ENCODE results near the gene BCAT1.
"Not testable (repeated sequence)": the region's sequence is repeated elsewhere in the genome, so short reads cannot be mapped to it uniquely, and the experiment has no call there.

Gene BCAT1

DNA sequence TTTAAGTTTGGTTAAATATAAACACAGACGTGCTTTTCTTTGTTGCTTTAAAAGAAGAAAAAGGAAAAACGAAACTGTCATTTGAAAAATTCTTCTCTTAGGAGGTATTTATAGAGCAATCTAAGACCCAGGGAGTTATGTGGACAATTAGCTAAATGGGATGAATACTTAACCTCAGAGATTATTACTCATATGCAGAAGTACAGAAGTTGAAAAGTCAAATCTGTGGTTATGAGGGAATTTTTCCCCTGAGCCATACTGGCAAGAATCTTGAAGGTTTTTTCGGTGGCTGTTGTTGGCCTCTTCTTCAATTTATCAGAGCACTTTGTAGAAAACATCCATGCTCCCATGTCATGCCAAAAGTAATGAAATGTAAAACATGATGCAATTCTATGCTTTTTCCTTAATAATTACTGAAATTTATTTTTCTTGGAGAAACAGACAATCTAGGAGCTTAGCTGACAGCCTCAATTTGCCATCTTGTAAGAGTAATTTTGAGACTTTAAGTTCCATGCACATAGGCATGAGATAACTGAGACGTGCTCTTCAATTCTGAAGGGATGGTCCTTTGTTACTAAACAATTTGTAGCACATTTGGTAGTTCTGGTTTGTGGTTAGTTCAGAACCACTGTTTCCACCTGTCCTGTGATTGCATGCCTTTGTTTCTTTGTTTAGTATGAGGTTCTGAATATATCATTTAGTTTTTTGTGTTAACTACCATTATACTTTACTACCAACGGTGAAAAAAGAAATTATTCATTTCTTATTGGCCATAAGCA lies 126.6 kb downstream of the BCAT1 start:
- H3K9ac ChIP-seq (ENCODE audit: low read depth in 1 of 2, low read length in 2 of 2), result no peak overlapping the region
- H3K4me1 ChIP-seq (ENCODE audit: control insufficient read depth in 1 of 2, insufficient read depth in 2 of 2, low read length in 2 of 2), result peaks cover 5% of the 10 kb centered on the region in 2 donors
- no peaks in the 10 kb centered on the region for H3K9me3 ChIP-seq (ENCODE audit: control insufficient read depth in 1 of 2, low read length in 2 of 2)
- no peaks in the 10 kb centered on the region for H3K36me3 ChIP-seq (ENCODE audit: control insufficient read depth in 1 of 2, insufficient read depth in 2 of 2, low read length in 2 of 2)
- no peak overlapping the region for H3K4me3 ChIP-seq (ENCODE audit: low read depth in 1 of 2, low read length in 2 of 2)
- no peak overlapping the region for H3K27ac ChIP-seq (ENCODE audit: low read depth, low read length)
- H3K27me3 ChIP-seq (ENCODE audit: control insufficient read depth in 1 of 2, insufficient read depth in 2 of 2, low read length in 2 of 2), result no peaks in the 10 kb centered on the region

DNA sequence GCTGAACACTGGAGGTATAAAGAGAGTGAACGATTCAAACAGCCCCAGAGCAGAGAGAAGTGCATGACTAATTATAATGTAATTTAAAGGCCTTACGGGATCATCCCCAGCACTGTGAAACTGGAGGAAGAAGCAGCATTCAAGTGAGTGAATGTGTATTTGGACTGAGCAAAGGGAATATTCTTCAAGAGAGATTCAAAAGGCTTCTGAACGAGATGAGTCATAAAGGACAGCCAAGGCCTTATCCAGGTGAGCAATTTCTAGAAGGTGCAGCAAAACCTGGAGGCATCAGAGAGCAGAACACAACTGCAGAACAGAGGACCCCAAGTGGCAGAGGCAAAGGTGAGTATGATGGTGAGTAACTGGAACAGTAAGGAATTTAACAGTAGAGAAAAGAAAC lies 127.2 kb downstream of the BCAT1 start:
- no peak overlapping the region for H3K4me3 ChIP-seq (ENCODE audit: low read depth in 1 of 2, low read length in 2 of 2)
- no peak overlapping the region for H3K9ac ChIP-seq (ENCODE audit: low read depth in 1 of 2, low read length in 2 of 2)
- no peaks in the 10 kb centered on the region for H3K36me3 ChIP-seq (ENCODE audit: control insufficient read depth in 1 of 2, insufficient read depth in 2 of 2, low read length in 2 of 2)
- H3K9me3 ChIP-seq (ENCODE audit: control insufficient read depth in 1 of 2, low read length in 2 of 2), result no peaks in the 10 kb centered on the region
- peaks cover 5% of the 10 kb centered on the region in 2 donors for H3K4me1 ChIP-seq (ENCODE audit: control insufficient read depth in 1 of 2, insufficient read depth in 2 of 2, low read length in 2 of 2)
- H3K27ac ChIP-seq (ENCODE audit: low read depth, low read length), result no peak overlapping the region
- no peaks in the 10 kb centered on the region for H3K27me3 ChIP-seq (ENCODE audit: control insufficient read depth in 1 of 2, insufficient read depth in 2 of 2, low read length in 2 of 2)

DNA sequence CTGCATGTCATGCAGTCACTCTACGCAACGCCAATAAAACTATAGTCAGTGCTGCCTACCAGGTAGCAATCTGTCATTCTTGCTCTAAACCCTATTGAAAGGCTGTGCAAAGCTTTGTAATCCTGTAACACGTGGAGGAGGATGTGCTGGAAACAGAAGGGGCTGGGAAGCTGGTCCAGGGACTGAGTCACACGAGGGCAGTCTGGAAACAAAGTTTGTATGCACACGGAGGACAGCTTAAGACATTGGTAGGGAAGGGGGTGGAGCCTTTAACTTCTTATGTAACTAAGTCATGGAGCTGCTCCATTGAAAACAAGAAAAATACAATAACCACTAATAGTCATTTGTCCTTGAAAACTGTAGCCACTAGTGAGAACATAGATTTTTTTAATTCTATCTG lies 128.0 kb downstream of the BCAT1 start:
- H3K9me3 ChIP-seq (ENCODE audit: control insufficient read depth in 1 of 2, low read length in 2 of 2), result no peaks in the 10 kb centered on the region
- peaks cover 5% of the 10 kb centered on the region in 2 donors for H3K4me1 ChIP-seq (ENCODE audit: control insufficient read depth in 1 of 2, insufficient read depth in 2 of 2, low read length in 2 of 2)
- no peak overlapping the region for H3K9ac ChIP-seq (ENCODE audit: low read depth in 1 of 2, low read length in 2 of 2)
- H3K27ac ChIP-seq (ENCODE audit: low read depth, low read length), result no peak overlapping the region
- H3K4me3 ChIP-seq (ENCODE audit: low read depth in 1 of 2, low read length in 2 of 2), result no peak overlapping the region
- H3K27me3 ChIP-seq (ENCODE audit: control insufficient read depth in 1 of 2, insufficient read depth in 2 of 2, low read length in 2 of 2), result no peaks in the 10 kb centered on the region
- H3K36me3 ChIP-seq (ENCODE audit: control insufficient read depth in 1 of 2, insufficient read depth in 2 of 2, low read length in 2 of 2), result no peaks in the 10 kb centered on the region

DNA sequence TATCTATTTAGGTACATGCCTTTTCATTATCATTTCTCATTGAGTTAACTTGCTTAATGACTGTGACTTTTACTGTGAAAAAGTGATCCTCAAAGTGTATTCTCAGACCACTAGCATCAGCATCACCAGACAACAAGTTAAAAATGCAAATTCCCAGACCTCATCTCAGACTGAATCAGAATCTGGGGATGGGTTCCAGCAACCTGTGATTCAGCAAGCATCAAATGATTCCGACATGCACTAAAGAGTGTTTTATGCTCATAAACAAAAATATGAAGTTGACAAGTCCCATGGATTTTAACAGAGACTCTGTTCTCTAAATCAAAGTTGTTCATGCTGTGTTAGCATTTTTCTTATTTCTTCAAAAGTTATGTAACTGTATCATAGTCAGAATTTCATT lies 130.6 kb downstream of the BCAT1 start:
- no peak overlapping the region for H3K9ac ChIP-seq (ENCODE audit: low read depth in 1 of 2, low read length in 2 of 2)
- no peak overlapping the region for H3K27ac ChIP-seq (ENCODE audit: low read depth, low read length)
- H3K36me3 ChIP-seq (ENCODE audit: control insufficient read depth in 1 of 2, insufficient read depth in 2 of 2, low read length in 2 of 2), result no peaks in the 10 kb centered on the region
- peaks cover 8 to 11% of the 10 kb centered on the region in 2 donors for H3K4me1 ChIP-seq (ENCODE audit: control insufficient read depth in 1 of 2, insufficient read depth in 2 of 2, low read length in 2 of 2)
- H3K4me3 ChIP-seq (ENCODE audit: low read depth in 1 of 2, low read length in 2 of 2), result no peak overlapping the region
- no peaks in the 10 kb centered on the region for H3K9me3 ChIP-seq (ENCODE audit: control insufficient read depth in 1 of 2, low read length in 2 of 2)
- H3K27me3 ChIP-seq (ENCODE audit: control insufficient read depth in 1 of 2, insufficient read depth in 2 of 2, low read length in 2 of 2), result no peaks in the 10 kb centered on the region

DNA sequence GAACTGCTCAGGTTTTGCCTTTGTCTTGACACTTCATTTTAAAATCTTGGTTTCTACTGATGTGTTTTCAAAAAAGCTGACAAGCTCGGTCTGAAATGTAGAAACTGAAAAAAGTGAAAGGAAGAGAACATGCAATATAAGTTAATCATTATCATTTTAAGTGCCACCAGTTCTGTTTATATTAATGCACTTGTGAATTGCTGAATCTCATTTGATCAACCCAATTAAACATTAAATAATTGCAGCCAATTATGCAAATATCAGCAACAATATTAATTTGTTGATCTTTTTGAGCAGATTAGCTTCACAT lies 133.8 kb downstream of the BCAT1 start:
- peak overlapping the region; percentile 36 to 67 for H3K4me3 ChIP-seq (ENCODE audit: low read depth in 1 of 2, low read length in 2 of 2)
- peak overlapping the region in 1 of 2 donors; percentile 52 for H3K9ac ChIP-seq (ENCODE audit: low read depth in 1 of 2, low read length in 2 of 2)
- no peaks in the 10 kb centered on the region for H3K36me3 ChIP-seq (ENCODE audit: control insufficient read depth in 1 of 2, insufficient read depth in 2 of 2, low read length in 2 of 2)
- H3K27ac ChIP-seq (ENCODE audit: low read depth, low read length), result no peak overlapping the region
- H3K27me3 ChIP-seq (ENCODE audit: control insufficient read depth in 1 of 2, insufficient read depth in 2 of 2, low read length in 2 of 2), result no peaks in the 10 kb centered on the region
- no peaks in the 10 kb centered on the region for H3K9me3 ChIP-seq (ENCODE audit: control insufficient read depth in 1 of 2, low read length in 2 of 2)
- H3K4me1 ChIP-seq (ENCODE audit: control insufficient read depth in 1 of 2, insufficient read depth in 2 of 2, low read length in 2 of 2), result peaks cover 3 to 5% of the 10 kb centered on the region in 2 donors

DNA sequence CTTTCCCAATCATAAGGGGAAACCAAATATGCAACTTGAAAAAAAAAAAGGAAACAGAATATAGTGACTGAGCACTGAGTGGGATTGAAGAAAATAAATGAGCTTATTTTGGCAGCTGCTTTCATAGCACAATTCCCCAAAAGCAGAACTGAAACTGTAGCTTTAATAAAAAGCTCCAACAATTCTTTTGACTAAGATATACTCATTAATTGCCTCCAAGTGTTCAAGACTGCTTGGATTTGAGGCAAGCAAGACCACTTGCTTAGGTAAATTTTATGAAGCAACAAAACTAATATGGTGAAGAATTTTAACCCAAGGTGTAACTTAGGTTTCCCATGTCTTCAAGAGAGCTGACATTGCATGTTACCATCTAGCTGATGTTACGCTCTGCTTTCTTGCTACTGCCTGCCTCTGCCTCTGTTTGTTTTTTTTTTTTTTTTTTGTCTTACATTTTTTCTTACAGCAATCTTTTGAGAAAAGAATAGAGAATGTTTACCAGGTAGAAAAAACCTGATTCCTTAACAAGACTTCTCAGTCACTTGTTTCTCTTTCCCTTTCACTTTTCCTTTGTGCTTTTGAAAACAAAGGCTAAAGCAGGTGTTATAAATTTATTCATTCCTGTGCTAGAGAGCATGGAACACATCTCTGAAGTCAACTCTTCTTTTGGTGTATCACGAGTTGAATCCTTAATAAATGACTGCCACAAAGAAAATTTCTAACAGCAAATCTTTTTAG lies 134.4 kb downstream of the BCAT1 start:
- Histone ChIP-seq H3K4me1 (ENCODE audit: control insufficient read depth in 1 of 2, insufficient read depth in 2 of 2, low read length in 2 of 2) (peaks cover 3 to 5% of the 10 kb centered on the region in 2 donors), H3K27ac (ENCODE audit: low read depth, low read length) (no peak overlapping the region), H3K36me3 (ENCODE audit: control insufficient read depth in 1 of 2, insufficient read depth in 2 of 2, low read length in 2 of 2) (no peaks in the 10 kb centered on the region), H3K4me3 (ENCODE audit: low read depth in 1 of 2, low read length in 2 of 2) (peak overlapping the region; percentile 36 to 67), H3K27me3 (ENCODE audit: control insufficient read depth in 1 of 2, insufficient read depth in 2 of 2, low read length in 2 of 2) (no peaks in the 10 kb centered on the region), H3K9ac (ENCODE audit: low read depth in 1 of 2, low read length in 2 of 2) (peak overlapping the region in 1 of 2 donors; percentile 52), H3K9me3 (ENCODE audit: control insufficient read depth in 1 of 2, low read length in 2 of 2) (no peaks in the 10 kb centered on the region)

DNA sequence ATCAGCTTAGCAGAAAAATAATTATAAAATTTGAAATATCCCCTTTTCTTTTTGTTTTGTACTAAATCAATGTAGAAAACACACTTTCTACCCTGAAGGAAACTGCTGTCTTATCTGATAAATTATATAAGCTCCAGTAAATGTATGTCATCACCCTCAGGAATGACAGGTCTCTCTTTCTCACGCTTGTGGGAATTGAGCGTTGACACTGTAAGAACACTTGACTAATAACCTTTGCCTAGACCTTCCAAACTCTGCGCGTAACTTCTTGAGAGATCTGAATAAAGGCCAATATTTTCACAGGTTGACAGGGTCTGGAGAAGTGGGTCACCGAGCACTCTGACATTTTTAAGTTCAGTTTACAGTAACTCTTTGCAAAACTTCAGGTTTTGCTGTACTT lies 138.5 kb downstream of the BCAT1 start:
- H3K9ac ChIP-seq (ENCODE audit: low read depth in 1 of 2, low read length in 2 of 2), result no peak overlapping the region
- H3K9me3 ChIP-seq (ENCODE audit: control insufficient read depth in 1 of 2, low read length in 2 of 2), result no peaks in the 10 kb centered on the region
- peaks cover 2 to 3% of the 10 kb centered on the region in 2 donors for H3K4me1 ChIP-seq (ENCODE audit: control insufficient read depth in 1 of 2, insufficient read depth in 2 of 2, low read length in 2 of 2)
- no peak overlapping the region for H3K4me3 ChIP-seq (ENCODE audit: low read depth in 1 of 2, low read length in 2 of 2)
- H3K36me3 ChIP-seq (ENCODE audit: control insufficient read depth in 1 of 2, insufficient read depth in 2 of 2, low read length in 2 of 2), result no peaks in the 10 kb centered on the region
- H3K27me3 ChIP-seq (ENCODE audit: control insufficient read depth in 1 of 2, insufficient read depth in 2 of 2, low read length in 2 of 2), result no peaks in the 10 kb centered on the region
- no peak overlapping the region for H3K27ac ChIP-seq (ENCODE audit: low read depth, low read length)

DNA sequence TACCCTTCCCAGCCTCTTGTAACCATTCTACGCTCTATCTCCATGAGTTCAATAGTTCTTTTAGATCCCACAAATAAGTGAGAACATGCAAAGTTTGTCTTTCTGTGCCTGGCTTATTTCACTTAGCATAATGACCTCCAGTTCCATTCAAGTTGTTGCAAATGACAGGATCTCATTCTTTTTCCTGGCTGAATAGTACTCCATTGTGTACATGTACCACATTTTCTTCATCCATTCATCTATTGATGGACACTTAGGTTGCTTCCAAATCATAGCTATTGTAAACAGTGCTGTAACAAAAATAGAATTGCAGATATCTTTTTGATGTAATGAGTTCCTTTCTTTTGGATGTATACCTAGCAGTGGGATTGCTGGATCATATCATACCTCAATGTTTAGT lies 139.6 kb downstream of the BCAT1 start:
- H3K27me3 ChIP-seq (ENCODE audit: control insufficient read depth in 1 of 2, insufficient read depth in 2 of 2, low read length in 2 of 2); H3K9me3 ChIP-seq (ENCODE audit: control insufficient read depth in 1 of 2, low read length in 2 of 2); H3K27ac ChIP-seq (ENCODE audit: low read depth, low read length); H3K4me3 ChIP-seq (ENCODE audit: low read depth in 1 of 2, low read length in 2 of 2); H3K4me1 ChIP-seq (ENCODE audit: control insufficient read depth in 1 of 2, insufficient read depth in 2 of 2, low read length in 2 of 2); H3K36me3 ChIP-seq (ENCODE audit: control insufficient read depth in 1 of 2, insufficient read depth in 2 of 2, low read length in 2 of 2); H3K9ac ChIP-seq (ENCODE audit: low read depth in 1 of 2, low read length in 2 of 2): not testable (repeated sequence)

DNA sequence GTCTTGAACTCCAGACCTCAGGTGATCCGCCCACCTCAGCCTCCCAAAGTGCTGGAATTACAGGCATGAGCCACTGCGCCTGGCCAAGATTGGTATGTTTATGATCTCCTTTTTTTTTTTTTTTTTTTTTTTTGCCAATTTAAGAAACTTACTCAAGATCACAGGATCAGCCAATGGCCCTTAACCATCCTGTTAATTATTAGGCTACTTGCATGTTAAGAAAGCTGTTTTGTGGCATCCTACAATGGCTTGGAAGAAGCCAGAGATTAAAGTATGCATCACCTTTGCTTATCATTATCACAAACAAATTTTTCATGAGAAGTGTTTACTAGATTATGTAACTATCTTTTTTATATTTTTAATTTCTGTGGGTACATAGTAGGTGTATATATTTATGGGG lies 140.2 kb downstream of the BCAT1 start:
- H3K27me3 ChIP-seq (ENCODE audit: control insufficient read depth in 1 of 2, insufficient read depth in 2 of 2, low read length in 2 of 2), result no peaks in the 10 kb centered on the region
- H3K9me3 ChIP-seq (ENCODE audit: control insufficient read depth in 1 of 2, low read length in 2 of 2), result no peaks in the 10 kb centered on the region
- H3K36me3 ChIP-seq (ENCODE audit: control insufficient read depth in 1 of 2, insufficient read depth in 2 of 2, low read length in 2 of 2), result no peaks in the 10 kb centered on the region
- no peaks in the 10 kb centered on the region for H3K4me1 ChIP-seq (ENCODE audit: control insufficient read depth in 1 of 2, insufficient read depth in 2 of 2, low read length in 2 of 2)
- no peak overlapping the region for H3K9ac ChIP-seq (ENCODE audit: low read depth in 1 of 2, low read length in 2 of 2)
- H3K4me3 ChIP-seq (ENCODE audit: low read depth in 1 of 2, low read length in 2 of 2), result no peak overlapping the region
- H3K27ac ChIP-seq (ENCODE audit: low read depth, low read length), result no peak overlapping the region

DNA sequence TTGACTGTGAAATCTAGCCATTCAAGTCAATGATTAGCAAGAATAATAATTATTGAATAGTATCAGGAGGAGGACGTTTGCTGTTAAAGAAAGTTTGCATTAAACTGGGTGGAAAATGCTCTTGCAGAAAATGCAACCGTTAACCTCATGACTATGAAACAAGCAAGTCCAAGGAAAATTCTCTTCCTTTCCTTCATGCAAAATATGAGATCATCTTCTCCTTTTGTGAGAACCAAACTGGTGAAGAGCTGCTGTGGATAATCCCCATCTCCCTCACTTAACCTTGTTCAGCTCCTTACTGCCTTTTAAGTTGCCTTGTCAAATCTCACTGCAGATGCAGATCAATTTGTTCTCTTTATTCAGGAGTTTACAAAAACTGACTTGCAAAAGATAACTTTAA lies 142.5 kb downstream of the BCAT1 start:
- H3K27ac ChIP-seq (ENCODE audit: low read depth, low read length), result no peak overlapping the region
- no peak overlapping the region for H3K9ac ChIP-seq (ENCODE audit: low read depth in 1 of 2, low read length in 2 of 2)
- H3K36me3 ChIP-seq (ENCODE audit: control insufficient read depth in 1 of 2, insufficient read depth in 2 of 2, low read length in 2 of 2), result no peaks in the 10 kb centered on the region
- no peaks in the 10 kb centered on the region for H3K9me3 ChIP-seq (ENCODE audit: control insufficient read depth in 1 of 2, low read length in 2 of 2)
- no peaks in the 10 kb centered on the region for H3K4me1 ChIP-seq (ENCODE audit: control insufficient read depth in 1 of 2, insufficient read depth in 2 of 2, low read length in 2 of 2)
- H3K27me3 ChIP-seq (ENCODE audit: control insufficient read depth in 1 of 2, insufficient read depth in 2 of 2, low read length in 2 of 2), result no peaks in the 10 kb centered on the region
- no peak overlapping the region for H3K4me3 ChIP-seq (ENCODE audit: low read depth in 1 of 2, low read length in 2 of 2)

Data from duodenal mucosa (tissue), 2 donors.